ENCODE results near the gene SYNE2.

DNA sequence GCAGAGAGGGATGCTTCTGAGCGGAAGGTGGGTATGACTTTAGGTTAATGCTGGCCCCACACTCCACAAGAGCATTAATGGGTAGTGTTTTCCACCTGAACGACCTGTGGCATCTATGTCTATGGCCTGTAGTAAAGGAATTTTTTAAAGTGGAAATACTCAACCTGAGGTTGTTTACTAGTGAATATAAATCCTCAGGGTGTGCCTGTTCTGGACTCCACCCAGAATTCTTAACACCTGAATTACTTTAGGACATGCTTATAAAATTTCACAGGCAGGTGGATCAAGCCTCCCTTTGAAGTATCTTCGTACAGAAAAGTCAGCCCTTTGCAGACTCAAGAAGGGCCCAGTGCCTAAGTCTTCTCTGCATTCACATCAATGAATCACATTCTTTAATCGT, 245.3 kb downstream of the SYNE2 start:
- TF ChIP-seq, protein P1, sequence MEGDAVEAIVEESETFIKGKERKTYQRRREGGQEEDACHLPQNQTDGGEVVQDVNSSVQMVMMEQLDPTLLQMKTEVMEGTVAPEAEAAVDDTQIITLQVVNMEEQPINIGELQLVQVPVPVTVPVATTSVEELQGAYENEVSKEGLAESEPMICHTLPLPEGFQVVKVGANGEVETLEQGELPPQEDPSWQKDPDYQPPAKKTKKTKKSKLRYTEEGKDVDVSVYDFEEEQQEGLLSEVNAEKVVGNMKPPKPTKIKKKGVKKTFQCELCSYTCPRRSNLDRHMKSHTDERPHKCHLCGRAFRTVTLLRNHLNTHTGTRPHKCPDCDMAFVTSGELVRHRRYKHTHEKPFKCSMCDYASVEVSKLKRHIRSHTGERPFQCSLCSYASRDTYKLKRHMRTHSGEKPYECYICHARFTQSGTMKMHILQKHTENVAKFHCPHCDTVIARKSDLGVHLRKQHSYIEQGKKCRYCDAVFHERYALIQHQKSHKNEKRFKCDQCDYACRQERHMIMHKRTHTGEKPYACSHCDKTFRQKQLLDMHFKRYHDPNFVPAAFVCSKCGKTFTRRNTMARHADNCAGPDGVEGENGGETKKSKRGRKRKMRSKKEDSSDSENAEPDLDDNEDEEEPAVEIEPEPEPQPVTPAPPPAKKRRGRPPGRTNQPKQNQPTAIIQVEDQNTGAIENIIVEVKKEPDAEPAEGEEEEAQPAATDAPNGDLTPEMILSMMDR (IDR thresholded peaks at IDR 0.05), result no peak
- TF ChIP-seq POLR2AphosphoS5 (IDR thresholded peaks at IDR 0.05; ENCODE audit: low read depth, low read length), result no peak
- TF ChIP-seq, protein P2, sequence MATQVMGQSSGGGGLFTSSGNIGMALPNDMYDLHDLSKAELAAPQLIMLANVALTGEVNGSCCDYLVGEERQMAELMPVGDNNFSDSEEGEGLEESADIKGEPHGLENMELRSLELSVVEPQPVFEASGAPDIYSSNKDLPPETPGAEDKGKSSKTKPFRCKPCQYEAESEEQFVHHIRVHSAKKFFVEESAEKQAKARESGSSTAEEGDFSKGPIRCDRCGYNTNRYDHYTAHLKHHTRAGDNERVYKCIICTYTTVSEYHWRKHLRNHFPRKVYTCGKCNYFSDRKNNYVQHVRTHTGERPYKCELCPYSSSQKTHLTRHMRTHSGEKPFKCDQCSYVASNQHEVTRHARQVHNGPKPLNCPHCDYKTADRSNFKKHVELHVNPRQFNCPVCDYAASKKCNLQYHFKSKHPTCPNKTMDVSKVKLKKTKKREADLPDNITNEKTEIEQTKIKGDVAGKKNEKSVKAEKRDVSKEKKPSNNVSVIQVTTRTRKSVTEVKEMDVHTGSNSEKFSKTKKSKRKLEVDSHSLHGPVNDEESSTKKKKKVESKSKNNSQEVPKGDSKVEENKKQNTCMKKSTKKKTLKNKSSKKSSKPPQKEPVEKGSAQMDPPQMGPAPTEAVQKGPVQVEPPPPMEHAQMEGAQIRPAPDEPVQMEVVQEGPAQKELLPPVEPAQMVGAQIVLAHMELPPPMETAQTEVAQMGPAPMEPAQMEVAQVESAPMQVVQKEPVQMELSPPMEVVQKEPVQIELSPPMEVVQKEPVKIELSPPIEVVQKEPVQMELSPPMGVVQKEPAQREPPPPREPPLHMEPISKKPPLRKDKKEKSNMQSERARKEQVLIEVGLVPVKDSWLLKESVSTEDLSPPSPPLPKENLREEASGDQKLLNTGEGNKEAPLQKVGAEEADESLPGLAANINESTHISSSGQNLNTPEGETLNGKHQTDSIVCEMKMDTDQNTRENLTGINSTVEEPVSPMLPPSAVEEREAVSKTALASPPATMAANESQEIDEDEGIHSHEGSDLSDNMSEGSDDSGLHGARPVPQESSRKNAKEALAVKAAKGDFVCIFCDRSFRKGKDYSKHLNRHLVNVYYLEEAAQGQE (IDR thresholded peaks at IDR 0.05; ENCODE audit: insufficient read depth in 1 of 2, low read depth in 2 of 2, low read length in 1 of 2), result no peak

Data from Panc1 (cell line).